ENCODE measurements around the gene GNG14. TPM values are rescaled to one million over a fixed set of nuclear protein-coding genes. Genes with fewer than 3 reads are reported as not detected.
"Not testable (repeated sequence)": the region's sequence is repeated elsewhere in the genome, so short reads cannot be mapped to it uniquely, and the experiment has no call there.

GNG14 gene
- total RNA-seq, 1 donor: not detected

DNA sequence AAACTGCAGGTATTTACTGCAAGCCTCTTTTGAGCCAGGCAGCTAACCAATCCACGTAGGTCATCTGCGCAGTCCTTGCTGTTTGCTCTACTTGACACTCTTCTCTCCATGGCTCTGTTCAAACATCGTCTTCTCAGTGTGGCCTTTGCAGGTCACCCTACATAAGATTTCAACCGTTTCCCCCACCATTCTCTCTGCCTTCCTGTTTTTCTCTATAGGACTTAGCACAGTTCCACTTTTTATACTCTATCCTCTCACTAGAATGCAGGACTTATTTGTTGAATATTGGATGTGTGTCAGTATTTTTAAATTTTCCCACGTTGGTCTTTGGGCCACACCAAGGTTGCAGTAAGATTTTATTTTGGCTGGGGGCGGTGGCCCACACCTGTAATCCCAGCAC is 10.3 kb downstream of the GNG14 start:
- no peaks in the 10 kb centered on the region for H3K27me3 ChIP-seq (ENCODE audit: insufficient read depth, low read length)
- H3K9me3 ChIP-seq (ENCODE audit: low read depth, low read length): no peaks in the 10 kb centered on the region
- no peak overlapping the region for H3K4me3 ChIP-seq (ENCODE audit: low read length)
- H3K4me1 ChIP-seq (ENCODE audit: insufficient read depth, low read length): peaks cover 21% of the 10 kb centered on the region

DNA sequence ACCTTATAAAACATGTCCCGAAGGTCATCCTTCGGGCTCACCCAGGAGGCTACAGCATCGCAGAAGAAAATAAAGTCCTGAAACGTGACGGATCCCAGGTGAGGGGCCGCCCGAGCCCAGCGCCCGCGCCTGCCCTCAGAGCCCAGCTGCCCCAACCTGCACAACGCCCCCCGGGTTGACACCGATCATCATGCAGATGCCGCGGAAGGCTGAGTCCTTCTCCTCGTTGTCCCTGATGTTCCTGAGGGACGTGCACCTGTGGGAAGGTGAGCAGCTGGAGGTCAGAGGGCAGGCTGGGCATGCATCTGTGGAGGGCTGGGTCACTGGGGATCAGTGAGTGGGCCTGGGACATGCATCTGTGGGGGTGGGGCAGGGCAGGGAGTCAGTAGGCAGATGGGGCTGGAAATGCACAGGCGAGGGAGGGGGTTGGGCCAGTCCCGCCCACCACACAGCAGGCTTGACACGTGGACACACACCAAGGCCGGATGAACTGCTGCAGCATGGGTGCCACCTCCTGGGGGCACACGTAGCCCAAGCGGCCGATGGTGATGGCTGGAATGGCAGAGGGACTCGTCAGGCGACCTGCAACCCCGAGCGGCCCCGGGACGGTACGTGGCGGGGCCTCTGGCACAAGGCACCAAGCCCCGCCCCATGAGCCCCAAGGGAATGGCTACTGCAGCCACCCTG is 13.9 kb downstream of the GNG14 start:
- H3K27me3 ChIP-seq (ENCODE audit: insufficient read depth, low read length): no peaks in the 10 kb centered on the region
- H3K4me1 ChIP-seq (ENCODE audit: insufficient read depth, low read length): peaks cover 6% of the 10 kb centered on the region
- no peaks in the 10 kb centered on the region for H3K9me3 ChIP-seq (ENCODE audit: low read depth, low read length)
- H3K4me3 ChIP-seq (ENCODE audit: low read length): no peak overlapping the region

DNA sequence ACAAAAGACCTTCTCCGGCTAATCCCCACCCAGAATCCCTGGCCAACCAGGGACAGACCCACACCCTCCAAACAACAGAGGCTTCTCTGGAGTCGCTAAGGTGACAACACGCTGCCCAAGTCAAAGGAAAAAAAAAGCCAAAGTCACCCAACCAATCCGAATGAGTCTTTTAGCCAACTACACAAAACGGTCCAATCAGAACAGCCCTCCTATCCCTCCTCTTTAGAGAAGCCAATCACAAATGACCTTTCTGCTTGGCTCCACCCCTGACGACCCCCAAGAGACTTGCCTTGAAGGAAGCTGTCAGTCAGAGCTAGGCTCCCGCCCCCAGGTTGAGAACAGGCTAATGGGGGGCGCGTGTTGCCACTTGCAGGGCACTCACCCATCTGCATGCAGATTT is 15.2 kb downstream of the GNG14 start:
- no peaks in the 10 kb centered on the region for H3K27me3 ChIP-seq (ENCODE audit: insufficient read depth, low read length)
- no peaks in the 10 kb centered on the region for H3K9me3 ChIP-seq (ENCODE audit: low read depth, low read length)
- no peak overlapping the region for H3K4me3 ChIP-seq (ENCODE audit: low read length)
- H3K4me1 ChIP-seq (ENCODE audit: insufficient read depth, low read length): no peaks in the 10 kb centered on the region

DNA sequence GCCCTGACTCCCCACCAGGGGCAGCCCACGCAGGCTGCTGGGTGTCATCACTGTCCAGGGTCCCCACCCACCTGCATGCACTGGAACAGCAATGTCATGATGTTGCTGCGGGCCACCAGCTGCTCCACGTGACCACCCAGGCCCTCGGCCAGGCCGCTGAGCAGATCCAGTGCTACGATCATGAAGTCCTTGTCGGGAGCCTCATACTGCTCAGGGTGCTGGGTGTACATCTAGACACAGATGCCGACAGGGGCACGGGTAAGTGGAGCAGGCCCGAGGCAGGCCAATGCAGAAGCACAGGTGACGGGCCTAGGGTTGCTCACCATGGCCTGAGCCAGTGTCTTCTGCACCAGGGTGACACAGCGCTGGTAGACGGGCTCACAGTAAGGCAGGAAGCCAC is 17.4 kb downstream of the GNG14 start:
- Histone ChIP-seq H3K9me3 (ENCODE audit: low read depth, low read length) (no peaks in the 10 kb centered on the region), H3K4me1 (ENCODE audit: insufficient read depth, low read length) (no peaks in the 10 kb centered on the region), H3K27me3 (ENCODE audit: insufficient read depth, low read length) (no peaks in the 10 kb centered on the region), H3K4me3 (ENCODE audit: low read length) (no peak overlapping the region)

DNA sequence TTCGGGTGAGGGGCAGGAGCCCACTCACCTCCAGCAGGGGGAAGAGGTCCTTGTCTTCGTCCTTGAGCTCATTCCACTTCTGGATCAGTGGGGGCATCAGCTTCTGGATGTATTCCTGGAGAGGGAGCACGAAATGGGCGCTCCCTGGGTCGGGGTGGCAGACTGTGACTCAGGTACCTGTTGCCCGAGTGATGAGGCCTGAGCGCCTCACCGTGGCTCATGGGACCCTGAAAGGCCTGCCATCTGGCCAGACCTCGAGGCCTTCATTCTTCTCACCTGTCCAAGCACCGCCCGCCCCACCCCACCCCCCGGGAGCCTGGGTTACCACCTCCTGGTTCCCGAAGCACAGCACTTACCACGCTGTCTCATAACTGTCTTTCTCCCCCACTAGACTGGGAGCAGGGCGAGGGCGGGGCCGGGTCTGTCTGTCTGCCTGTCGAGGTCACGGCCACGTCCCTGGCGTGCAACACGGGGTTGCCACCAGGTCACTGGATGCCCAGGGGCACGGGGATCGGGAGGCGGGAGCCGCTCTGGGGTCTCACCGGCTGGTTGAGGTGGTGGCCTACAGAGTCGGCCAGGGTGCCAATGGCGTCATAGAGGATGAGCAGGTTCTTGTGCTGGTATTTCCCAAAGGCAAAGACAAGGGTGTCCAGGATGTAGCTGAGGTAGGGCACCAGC is 18.0 kb downstream of the GNG14 start:
- H3K4me3 ChIP-seq (ENCODE audit: low read length): no peak overlapping the region
- no peaks in the 10 kb centered on the region for H3K27me3 ChIP-seq (ENCODE audit: insufficient read depth, low read length)
- H3K4me1 ChIP-seq (ENCODE audit: insufficient read depth, low read length): no peaks in the 10 kb centered on the region
- H3K9me3 ChIP-seq (ENCODE audit: low read depth, low read length): no peaks in the 10 kb centered on the region

DNA sequence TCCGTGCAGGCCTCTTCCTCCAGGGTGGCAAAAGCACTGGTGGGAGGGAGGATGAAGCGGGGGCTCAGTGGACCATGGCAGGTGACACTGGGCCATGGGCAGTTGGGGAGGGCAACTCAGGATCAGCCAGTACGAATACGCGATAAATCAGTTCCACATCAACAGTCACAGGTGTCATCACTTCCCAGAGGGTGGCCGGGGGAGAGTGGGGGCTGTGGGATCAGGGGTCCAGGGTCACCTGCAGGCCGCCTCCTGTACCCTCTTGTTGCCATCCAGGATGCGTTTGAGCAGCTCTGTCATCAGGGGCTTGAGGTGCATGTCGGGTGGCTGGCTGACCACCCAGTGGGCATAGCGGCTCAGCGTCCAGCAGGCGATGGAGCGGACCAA is 18.5 kb downstream of the GNG14 start:
- H3K4me3 ChIP-seq (ENCODE audit: low read length): no peak overlapping the region
- no peaks in the 10 kb centered on the region for H3K4me1 ChIP-seq (ENCODE audit: insufficient read depth, low read length)
- no peaks in the 10 kb centered on the region for H3K9me3 ChIP-seq (ENCODE audit: low read depth, low read length)
- H3K27me3 ChIP-seq (ENCODE audit: insufficient read depth, low read length): no peaks in the 10 kb centered on the region

DNA sequence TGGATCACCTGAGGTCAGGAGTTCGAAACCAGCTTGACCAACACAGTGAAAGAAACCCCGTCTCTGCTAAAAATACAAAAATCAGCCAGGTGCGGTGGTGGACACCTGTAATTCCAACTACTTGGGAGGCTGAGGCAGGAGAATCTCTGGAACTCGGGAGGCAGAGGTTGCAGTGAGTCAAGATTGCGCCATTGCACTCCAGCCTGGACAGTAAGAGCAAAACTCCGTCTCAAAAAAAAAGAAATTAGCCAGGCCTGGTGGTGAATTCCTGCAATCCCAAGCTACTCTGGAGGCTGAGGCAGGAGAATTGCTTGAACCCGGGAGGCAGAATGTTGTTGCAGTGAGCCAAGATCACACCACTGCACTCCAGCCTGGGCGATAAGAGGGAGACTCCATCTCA is 20.8 kb downstream of the GNG14 start:
- H3K9me3 ChIP-seq (ENCODE audit: low read depth, low read length): no peaks in the 10 kb centered on the region
- H3K4me1 ChIP-seq (ENCODE audit: insufficient read depth, low read length): no peaks in the 10 kb centered on the region
- no peaks in the 10 kb centered on the region for H3K27me3 ChIP-seq (ENCODE audit: insufficient read depth, low read length)
- no peak overlapping the region for H3K4me3 ChIP-seq (ENCODE audit: low read length)

DNA sequence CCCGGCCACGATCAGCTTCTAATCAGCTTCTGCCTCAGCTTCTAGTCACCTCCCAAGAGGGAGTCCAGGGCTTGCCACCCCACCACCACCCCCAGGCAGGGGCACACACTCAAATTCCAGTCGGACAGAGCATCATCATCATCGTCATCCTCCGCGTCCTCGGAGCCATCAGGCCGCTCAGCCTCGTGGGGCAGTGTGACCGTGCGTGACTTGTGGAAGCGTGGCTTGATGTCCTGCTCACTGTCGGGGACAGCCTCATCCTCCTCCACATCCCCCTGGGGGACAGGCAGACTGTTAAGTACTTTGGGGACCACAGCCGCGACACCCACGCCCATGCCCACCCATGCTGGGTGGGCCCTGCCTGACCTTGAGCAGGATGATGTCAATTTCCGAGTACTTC is 23.4 kb downstream of the GNG14 start:
- H3K4me3 ChIP-seq (ENCODE audit: low read length): no peak overlapping the region
- H3K27me3 ChIP-seq (ENCODE audit: insufficient read depth, low read length): no peaks in the 10 kb centered on the region
- no peaks in the 10 kb centered on the region for H3K9me3 ChIP-seq (ENCODE audit: low read depth, low read length)
- no peaks in the 10 kb centered on the region for H3K4me1 ChIP-seq (ENCODE audit: insufficient read depth, low read length)

DNA sequence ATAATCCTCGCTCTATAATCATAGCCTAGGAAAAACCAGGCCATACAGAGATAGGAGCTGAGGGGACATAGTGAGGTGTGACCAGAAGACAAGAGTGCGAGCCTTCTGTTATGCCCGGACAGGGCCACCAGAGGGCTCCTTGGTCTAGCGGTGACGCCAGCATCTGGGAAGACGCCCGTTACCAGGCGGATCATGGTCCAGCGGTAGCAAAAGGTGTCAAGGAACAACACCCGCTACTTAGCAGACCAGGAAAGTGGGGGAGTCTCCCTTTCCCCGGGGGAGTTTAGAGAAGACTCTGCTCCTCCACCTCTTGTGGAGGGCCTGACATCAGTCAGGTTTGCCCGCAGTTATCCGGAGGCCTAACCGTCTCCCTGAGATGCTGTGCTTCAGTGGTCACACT is 24.3 kb downstream of the GNG14 start:
- not testable (repeated sequence) for H3K9me3 ChIP-seq (ENCODE audit: low read depth, low read length); H3K4me3 ChIP-seq (ENCODE audit: low read length); H3K27me3 ChIP-seq (ENCODE audit: insufficient read depth, low read length); H3K4me1 ChIP-seq (ENCODE audit: insufficient read depth, low read length)

DNA sequence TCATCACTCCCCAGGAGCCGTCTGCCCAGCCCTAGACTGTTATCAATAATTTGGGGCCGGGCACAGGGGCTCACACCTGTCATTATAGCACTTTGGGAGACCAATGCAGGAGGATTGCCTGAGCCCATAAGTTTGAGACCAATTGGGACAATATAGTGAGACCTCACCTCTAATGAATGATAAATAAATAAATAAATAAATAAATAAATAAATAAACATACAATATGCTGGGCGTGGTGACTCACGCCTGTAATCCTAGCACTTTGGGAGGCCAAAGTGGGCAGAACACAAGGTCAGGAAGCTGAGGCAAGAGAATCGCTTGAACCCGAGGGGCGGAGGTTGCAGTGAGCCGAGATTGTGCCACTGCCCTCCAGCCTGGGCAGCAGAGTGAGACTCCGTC is 25.5 kb downstream of the GNG14 start:
- H3K9me3 ChIP-seq (ENCODE audit: low read depth, low read length); H3K4me3 ChIP-seq (ENCODE audit: low read length); H3K27me3 ChIP-seq (ENCODE audit: insufficient read depth, low read length); H3K4me1 ChIP-seq (ENCODE audit: insufficient read depth, low read length): not testable (repeated sequence)

DNA sequence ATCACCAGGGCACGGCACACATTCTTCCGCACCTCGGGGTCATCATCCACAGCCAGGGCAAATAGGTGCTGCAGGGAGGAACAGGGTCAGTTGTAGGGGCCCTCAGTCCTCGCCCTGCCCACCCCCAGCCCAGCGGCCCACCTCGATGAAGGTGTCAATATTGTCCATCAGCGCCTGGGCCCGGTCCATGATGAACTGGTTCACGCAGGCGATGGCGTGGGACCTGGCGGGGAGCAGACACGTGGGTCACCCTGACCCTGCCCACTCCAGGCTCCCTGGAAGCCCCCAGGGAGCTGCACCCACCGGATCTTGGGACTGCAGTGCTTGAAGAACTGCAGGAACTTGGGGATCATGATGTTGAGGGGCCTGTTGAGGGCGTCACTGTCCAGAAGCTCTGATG is 27.3 kb downstream of the GNG14 start:
- H3K27me3 ChIP-seq (ENCODE audit: insufficient read depth, low read length): no peaks in the 10 kb centered on the region
- no peaks in the 10 kb centered on the region for H3K4me1 ChIP-seq (ENCODE audit: insufficient read depth, low read length)
- H3K9me3 ChIP-seq (ENCODE audit: low read depth, low read length): no peaks in the 10 kb centered on the region
- H3K4me3 ChIP-seq (ENCODE audit: low read length): no peak overlapping the region

DNA sequence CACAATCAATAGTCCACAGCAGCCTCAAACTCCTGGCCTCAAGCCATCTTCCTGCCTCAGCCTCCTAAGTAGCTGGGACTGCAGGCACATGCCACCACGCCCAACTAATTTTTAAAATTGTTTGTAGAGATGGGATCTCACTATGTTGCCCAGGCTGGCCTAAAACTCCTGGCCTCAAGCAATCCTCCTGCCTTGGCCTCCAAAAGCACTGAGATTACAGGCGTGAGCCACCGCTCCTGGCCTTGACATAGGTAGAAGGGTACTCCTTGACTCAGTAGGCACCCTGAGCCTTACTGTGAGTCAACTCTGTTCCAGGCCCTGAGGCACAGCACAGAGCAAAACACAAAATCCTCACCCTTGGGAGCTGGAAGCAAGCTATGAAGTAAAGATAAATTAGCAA is 28.1 kb downstream of the GNG14 start:
- H3K9me3 ChIP-seq (ENCODE audit: low read depth, low read length): no peaks in the 10 kb centered on the region
- H3K27me3 ChIP-seq (ENCODE audit: insufficient read depth, low read length): no peaks in the 10 kb centered on the region
- peaks cover 7% of the 10 kb centered on the region for H3K4me1 ChIP-seq (ENCODE audit: insufficient read depth, low read length)
- no peak overlapping the region for H3K4me3 ChIP-seq (ENCODE audit: low read length)

DNA sequence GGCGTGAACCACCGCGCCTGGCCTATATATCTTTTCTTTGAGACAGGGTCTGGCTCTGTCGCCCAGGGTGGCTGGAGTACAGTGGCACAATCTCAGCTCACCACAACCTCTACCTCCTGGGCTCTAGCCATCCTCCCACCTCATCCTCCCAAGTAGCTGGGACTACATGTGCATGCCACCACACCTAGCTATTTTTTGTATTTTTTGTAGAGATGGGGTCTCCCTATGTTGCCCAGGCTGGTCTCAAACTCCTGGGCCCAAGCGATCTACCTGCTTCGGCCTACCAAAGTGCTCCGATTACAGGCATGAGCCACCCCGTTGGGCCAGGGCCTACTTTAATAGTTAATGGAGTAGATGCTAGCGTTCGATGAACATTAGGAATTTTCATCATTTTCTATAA is 32.5 kb downstream of the GNG14 start:
- H3K4me3 ChIP-seq (ENCODE audit: low read length): no peak overlapping the region
- peaks cover 34% of the 10 kb centered on the region for H3K4me1 ChIP-seq (ENCODE audit: insufficient read depth, low read length)
- no peaks in the 10 kb centered on the region for H3K9me3 ChIP-seq (ENCODE audit: low read depth, low read length)
- H3K27me3 ChIP-seq (ENCODE audit: insufficient read depth, low read length): no peaks in the 10 kb centered on the region

DNA sequence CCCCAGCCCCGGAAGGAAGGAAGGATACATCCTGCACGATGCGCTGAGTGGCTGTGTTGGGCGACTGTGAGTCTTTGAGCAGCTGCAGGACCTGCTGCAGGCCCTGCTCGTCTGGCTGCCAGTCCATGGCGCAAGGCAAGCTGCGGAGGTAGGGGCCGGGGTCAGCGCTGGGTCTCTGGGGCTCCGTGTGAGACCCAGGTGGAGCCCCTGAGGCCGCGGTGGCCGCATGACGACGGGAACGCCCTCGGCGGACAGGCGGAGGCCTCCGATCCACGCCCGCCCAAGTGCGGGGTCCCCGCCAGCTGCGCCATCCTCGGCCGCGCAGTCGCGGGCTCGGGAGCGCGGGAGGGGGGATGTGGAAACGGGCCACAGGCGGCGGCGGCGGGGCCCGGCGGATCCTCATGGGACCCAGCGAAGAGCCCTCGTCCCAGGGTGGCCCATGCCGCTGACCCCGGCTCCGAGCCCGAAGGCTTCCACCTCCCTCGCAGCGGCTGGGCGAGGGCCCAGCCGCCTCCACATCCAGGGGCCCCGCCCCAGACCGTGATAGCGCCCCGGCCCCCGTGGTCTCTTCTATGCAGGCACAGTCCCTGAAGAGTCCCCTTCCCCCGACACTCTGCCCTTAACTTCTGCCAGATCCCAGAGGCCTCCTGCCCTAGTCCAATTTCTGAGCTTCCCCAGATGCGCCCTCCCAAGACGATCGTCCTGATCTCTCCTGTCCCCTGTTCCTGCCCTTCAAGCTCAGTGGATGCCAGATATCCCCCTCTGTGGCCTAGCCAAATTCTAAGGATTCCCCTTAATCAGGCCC is 33.3 kb downstream of the GNG14 start:
- peak overlapping the region; percentile 89 for H3K4me3 ChIP-seq (ENCODE audit: low read length)
- no peaks in the 10 kb centered on the region for H3K27me3 ChIP-seq (ENCODE audit: insufficient read depth, low read length)
- H3K4me1 ChIP-seq (ENCODE audit: insufficient read depth, low read length): peaks cover 34% of the 10 kb centered on the region
- no peaks in the 10 kb centered on the region for H3K9me3 ChIP-seq (ENCODE audit: low read depth, low read length)

DNA sequence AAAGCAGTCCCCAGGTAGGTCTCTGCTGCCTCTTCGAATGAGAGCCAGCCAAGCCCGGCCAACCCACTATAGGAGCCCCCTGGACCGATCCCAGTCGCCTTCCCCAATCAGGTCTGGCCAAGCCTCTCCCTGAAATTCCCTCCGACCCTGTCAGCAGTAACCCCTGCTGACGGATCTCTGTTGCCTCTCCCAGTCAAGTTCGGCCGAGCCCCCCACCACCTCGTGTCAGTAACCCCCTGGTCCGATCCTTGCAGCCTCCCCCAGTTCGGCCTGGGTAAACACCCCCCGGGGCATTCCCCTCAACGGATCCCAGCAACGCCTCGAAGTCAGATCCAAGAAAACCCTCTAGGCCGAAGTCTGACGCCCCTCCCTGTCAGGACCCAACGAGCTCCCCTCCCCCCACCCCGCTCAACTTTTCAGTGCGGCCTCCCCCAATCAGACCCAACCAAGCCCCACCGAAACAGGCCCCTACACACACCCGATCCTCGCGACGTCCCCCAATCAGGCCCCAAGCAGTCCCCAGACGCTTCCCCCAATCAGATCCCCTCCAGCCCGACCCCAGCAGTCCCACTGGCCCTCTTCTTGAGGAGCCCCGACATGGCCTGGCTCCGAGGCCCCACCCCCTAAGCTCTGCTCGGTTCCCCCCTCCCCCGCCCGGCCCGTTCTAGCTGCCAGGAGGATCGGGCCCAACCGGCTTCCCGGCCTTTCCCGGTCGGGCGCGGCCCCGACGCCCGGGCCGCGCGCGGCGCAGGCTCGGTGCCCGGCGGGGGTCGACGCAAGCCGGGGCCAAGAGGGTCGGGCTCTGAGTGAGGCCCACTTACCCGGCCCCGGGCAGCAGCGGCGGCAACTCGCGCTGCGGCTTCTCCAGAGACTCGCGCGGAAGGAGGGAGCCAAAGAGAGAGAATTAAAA is 34.1 kb downstream of the GNG14 start:
- peak overlapping the region; percentile 89 for H3K4me3 ChIP-seq (ENCODE audit: low read length)
- no peaks in the 10 kb centered on the region for H3K27me3 ChIP-seq (ENCODE audit: insufficient read depth, low read length)
- peaks cover 34% of the 10 kb centered on the region for H3K4me1 ChIP-seq (ENCODE audit: insufficient read depth, low read length)
- H3K9me3 ChIP-seq (ENCODE audit: low read depth, low read length): no peaks in the 10 kb centered on the region
